Measurements from ENCODE around the gene DNMBP. TPM values are rescaled to one million over a fixed set of nuclear protein-coding genes. Genes with fewer than 3 reads are reported as not detected.

DNMBP gene
- total RNA-seq, 2 donors from 2014 or later = 17.9 to 34.2 TPM

DNA sequence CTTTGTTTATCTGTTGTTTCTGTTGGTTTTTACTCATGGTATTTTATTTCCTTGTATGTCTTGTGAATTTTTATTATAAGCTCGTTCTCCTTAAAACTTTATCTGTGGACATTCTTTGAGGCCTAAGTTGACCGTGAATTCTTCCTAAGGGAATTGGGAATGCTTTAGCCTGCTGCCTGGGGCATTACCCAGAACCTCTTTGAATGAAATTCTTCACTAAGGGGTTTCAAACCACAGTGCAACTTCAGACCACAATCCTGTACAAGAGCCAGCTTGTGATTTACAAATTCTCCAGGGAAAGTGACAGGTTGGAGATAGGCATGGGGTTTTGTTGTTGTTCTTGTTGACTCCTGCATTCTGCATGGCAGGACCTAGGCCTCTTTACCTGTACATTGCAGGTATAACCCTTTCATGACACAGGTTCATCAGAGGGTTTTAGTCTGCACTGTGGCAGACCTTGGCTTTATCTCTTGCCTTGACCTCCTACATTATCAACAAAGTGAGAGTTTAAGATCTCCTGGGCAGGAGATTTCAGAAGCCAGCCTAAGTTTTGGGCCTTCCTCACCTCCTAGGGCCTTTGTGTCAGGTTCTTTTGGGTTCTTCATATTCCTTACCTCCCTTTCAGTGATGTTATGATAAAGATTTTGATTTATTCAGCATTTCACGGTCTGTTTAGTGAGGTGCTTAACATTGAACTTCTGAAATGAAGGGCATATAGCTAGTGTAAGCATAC lies 157.1 kb downstream of the DNMBP start:
- no peak overlapping the region for H3K4me3 ChIP-seq
- no peaks in the 10 kb centered on the region for H3K27me3 ChIP-seq (replicated peaks; ENCODE audit: insufficient read depth)
- H3K27ac ChIP-seq = no peak overlapping the region
- ATAC-seq (ENCODE audit: insufficient number of reproducible peaks, low FRiP score, low read depth) (no peak), DNase-seq (ENCODE audit: low spot score) (no peak)
- no peaks in the 10 kb centered on the region for H3K36me3 ChIP-seq
- no peaks in the 10 kb centered on the region for H3K9me3 ChIP-seq
- no peaks in the 10 kb centered on the region for H3K4me1 ChIP-seq (ENCODE audit: control insufficient read depth in 1 of 2, low read depth in 2 of 2)
- TF ChIP-seq, protein P1, sequence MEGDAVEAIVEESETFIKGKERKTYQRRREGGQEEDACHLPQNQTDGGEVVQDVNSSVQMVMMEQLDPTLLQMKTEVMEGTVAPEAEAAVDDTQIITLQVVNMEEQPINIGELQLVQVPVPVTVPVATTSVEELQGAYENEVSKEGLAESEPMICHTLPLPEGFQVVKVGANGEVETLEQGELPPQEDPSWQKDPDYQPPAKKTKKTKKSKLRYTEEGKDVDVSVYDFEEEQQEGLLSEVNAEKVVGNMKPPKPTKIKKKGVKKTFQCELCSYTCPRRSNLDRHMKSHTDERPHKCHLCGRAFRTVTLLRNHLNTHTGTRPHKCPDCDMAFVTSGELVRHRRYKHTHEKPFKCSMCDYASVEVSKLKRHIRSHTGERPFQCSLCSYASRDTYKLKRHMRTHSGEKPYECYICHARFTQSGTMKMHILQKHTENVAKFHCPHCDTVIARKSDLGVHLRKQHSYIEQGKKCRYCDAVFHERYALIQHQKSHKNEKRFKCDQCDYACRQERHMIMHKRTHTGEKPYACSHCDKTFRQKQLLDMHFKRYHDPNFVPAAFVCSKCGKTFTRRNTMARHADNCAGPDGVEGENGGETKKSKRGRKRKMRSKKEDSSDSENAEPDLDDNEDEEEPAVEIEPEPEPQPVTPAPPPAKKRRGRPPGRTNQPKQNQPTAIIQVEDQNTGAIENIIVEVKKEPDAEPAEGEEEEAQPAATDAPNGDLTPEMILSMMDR (IDR thresholded peaks at IDR 0.05) = no peak

DNA sequence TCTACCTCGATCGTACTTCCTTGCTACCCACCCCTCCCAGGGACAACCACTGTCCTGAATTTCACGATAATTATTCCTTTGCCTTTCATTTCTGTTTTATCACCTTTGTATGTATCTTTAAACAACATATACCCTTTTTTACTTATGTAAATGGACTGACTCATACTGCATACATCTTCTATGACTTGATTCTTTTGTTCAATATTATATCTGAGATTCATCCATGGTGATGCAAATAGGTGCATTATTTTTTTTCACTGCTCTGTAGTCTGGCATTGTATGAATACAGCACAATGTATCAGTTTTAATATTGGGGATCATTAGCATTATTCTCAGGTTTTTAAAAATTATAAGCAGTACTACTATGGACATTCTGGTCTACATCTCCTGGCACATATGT lies 157.9 kb downstream of the DNMBP start:
- Histone ChIP-seq H3K36me3 (no peaks in the 10 kb centered on the region), H3K9me3 (no peaks in the 10 kb centered on the region), H3K27ac (no peak overlapping the region), H3K4me3 (no peak overlapping the region), H3K4me1 (ENCODE audit: control insufficient read depth in 1 of 2, low read depth in 2 of 2) (no peaks in the 10 kb centered on the region), H3K27me3 (replicated peaks; ENCODE audit: insufficient read depth) (no peaks in the 10 kb centered on the region)
- ATAC-seq (ENCODE audit: insufficient number of reproducible peaks, low FRiP score, low read depth) = no peak
- TF ChIP-seq, protein P1 (IDR thresholded peaks at IDR 0.05) = no peak
- DNase-seq (ENCODE audit: low spot score) = no peak

DNA sequence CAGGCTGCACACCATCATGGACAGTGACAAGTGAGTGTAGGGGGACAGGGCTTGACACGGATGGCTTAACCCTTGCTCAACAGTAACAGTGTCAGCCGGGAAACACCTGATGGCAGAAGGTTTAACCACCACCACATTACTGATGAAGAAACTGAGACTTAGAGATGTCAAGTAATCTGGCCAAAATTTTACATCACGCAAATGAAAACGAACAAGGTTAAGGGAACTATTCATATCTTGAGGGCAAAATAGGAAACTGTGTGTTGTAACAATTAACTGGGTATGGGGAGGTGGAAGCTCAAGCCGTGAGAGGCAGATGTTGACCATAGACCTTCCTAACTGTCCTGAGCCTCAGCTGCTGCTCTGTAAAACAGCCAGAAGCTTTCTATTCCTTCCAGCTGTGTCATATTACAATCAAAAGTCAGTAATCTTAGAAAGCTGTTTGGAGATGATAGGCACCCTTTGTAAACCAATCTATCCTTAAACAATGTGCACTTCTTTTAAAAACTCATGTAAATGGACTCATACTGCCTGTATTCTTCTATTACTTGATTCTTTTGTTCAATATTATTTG lies 158.9 kb downstream of the DNMBP start:
- no peak for DNase-seq (ENCODE audit: low spot score)
- H3K36me3 ChIP-seq = no peaks in the 10 kb centered on the region
- ATAC-seq (ENCODE audit: insufficient number of reproducible peaks, low FRiP score, low read depth) = no peak
- H3K4me1 ChIP-seq (ENCODE audit: control insufficient read depth in 1 of 2, low read depth in 2 of 2) = peaks cover 0 to 7% of the 10 kb centered on the region in 2 donors
- TF ChIP-seq, protein P1 (IDR thresholded peaks at IDR 0.05) = no peak
- no peak overlapping the region for H3K4me3 ChIP-seq
- H3K27me3 ChIP-seq (replicated peaks; ENCODE audit: insufficient read depth) = no peaks in the 10 kb centered on the region
- no peaks in the 10 kb centered on the region for H3K9me3 ChIP-seq
- H3K27ac ChIP-seq = no peak overlapping the region

DNA sequence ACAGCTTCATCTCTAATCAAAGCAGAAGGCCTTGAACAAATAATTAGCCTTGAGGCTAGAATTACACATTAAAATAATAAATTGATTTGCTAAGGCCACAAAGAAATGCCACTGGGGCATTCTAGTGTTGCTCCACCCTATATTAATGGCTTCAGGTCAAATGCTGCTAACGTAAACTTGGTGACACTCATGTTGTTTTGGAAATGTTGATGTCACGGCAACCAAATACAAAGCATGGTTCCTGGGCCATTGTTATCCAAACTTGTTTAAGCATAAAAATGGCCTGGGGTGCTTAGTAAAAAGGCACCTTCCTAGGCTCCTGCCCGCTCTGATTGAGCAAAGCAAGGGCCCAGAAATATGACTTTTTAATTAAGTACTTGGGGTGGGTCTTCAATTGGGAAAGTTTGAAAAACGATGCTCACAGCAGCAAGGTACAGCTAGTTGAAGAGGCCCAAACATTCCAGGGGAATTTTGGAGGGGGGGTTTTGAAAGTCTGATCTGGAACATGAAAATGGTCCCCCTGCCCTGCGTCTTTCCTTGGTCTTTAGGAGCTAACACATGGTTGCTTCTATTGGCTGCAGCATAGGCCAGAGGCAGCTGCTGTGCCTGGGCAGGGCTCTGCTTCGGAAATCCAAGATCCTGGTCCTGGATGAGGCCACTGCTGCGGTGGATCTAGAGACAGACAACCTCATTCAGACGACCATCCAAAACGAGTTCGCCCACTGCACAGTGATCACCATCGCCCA lies 159.6 kb downstream of the DNMBP start:
- Histone ChIP-seq H3K4me1 (ENCODE audit: control insufficient read depth in 1 of 2, low read depth in 2 of 2) (peaks cover 0 to 10% of the 10 kb centered on the region in 2 donors), H3K4me3 (no peak overlapping the region), H3K27ac (no peak overlapping the region), H3K9me3 (no peaks in the 10 kb centered on the region), H3K27me3 (replicated peaks; ENCODE audit: insufficient read depth) (no peaks in the 10 kb centered on the region), H3K36me3 (no peaks in the 10 kb centered on the region)
- ATAC-seq (ENCODE audit: insufficient number of reproducible peaks, low FRiP score, low read depth) (no peak), DNase-seq (ENCODE audit: low spot score) (no peak)
- TF ChIP-seq, protein P1 (IDR thresholded peaks at IDR 0.05) = no peak

DNA sequence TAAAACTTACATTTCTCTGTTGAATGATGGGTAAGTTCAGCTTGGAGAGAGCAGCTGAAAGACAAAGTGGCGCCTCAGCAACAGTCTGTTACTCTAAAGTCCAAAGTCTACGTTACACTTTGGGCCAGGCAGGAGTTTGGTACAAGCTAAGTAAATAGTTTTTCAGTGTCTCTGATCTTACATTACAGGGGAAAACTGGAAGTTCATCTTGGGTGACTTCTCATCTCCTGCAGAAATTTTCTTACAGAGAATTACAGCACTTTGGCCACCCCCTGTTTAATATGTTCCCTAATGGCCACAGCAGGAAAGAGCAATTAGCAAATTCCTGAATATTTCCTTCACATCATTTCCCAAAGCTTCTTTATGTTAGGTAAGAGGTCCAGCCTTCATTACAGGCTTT lies 160.2 kb downstream of the DNMBP start:
- H3K4me3 ChIP-seq = no peak overlapping the region
- TF ChIP-seq, protein P1 (IDR thresholded peaks at IDR 0.05) = no peak
- no peak overlapping the region for H3K27ac ChIP-seq
- H3K36me3 ChIP-seq = no peaks in the 10 kb centered on the region
- ATAC-seq (ENCODE audit: insufficient number of reproducible peaks, low FRiP score, low read depth) = no peak
- H3K9me3 ChIP-seq = no peaks in the 10 kb centered on the region
- H3K4me1 ChIP-seq (ENCODE audit: control insufficient read depth in 1 of 2, low read depth in 2 of 2) = peaks cover 0 to 10% of the 10 kb centered on the region in 2 donors
- DNase-seq (ENCODE audit: low spot score) = no peak
- no peaks in the 10 kb centered on the region for H3K27me3 ChIP-seq (replicated peaks; ENCODE audit: insufficient read depth)
